ENCODE measurements around the gene FBF1.
"Not testable (repeated sequence)": the region's sequence is repeated elsewhere in the genome, so short reads cannot be mapped to it uniquely, and the experiment has no call there.

Gene FBF1

GRCh38 chr17:75872434-75873351 lies 68.1 kb downstream of the FBF1 start:
- DNase-seq: peak in 1 of 2 experiments; percentile 42

- not testable (repeated sequence) for DNase-seq
Observed at GRCh38 chr17:75870228-75870627, 70.6 kb downstream of the FBF1 start.

GRCh38 chr17:75869282-75870141 lies 71.3 kb downstream of the FBF1 start:
- DNase-seq: no peak

GRCh38 chr17:75868730-75869281 lies 72.0 kb downstream of the FBF1 start:
- not testable (repeated sequence) for DNase-seq

GRCh38 chr17:75865404-75866188 lies 75.2 kb downstream of the FBF1 start:
- not testable (repeated sequence) for DNase-seq

- not testable (repeated sequence) for DNase-seq
Observed at GRCh38 chr17:75864887-75865286, 76.0 kb downstream of the FBF1 start.

GRCh38 chr17:75864448-75864871 lies 76.4 kb downstream of the FBF1 start:
- peak; percentile 34 to 52 for DNase-seq

- no peak for DNase-seq
Observed at GRCh38 chr17:75861927-75862317, 78.9 kb downstream of the FBF1 start.
